OCI-LY3 (cell line): ENCODE data around the gene SLC43A1.

Experiments
- H2AFZ ChIP-seq: fragments of 200-600, 300-600 bp; shearing (Covaris generic); 2 replicates; pipeline ENCODE4 v1.6.0; 2014; ENCODE audit warnings: antibody characterized with exemption, low read depth, low read length
- H3K27ac ChIP-seq: fragments of 200-600, 300-600 bp; sonication (generic); 2 replicates; pipeline ENCODE4 v1.5.1; 2014; ENCODE audit warnings: mild to moderate bottlenecking, low read length, moderate library complexity, mixed read lengths
- H3K27me3 ChIP-seq: fragments of 200-600, 300-600 bp; sonication (generic); 2 replicates; pipeline ENCODE4 v1.6.1; 2014; ENCODE audit warnings: low read depth, low read length, mixed read lengths
- H3K36me3 ChIP-seq: fragments of 200-600, 300-600 bp; sonication (generic); replicated peaks from 2 replicates; pipeline ENCODE3; 2014; ENCODE audit warnings: low read depth, low read length, mixed read lengths
- H3K4me1 ChIP-seq: fragments of 300-600, 200-600 bp; sonication (generic); 2 replicates; pipeline ENCODE4 v1.6.1; 2014; ENCODE audit warnings: low read length, mixed read lengths
- H3K4me2 ChIP-seq: fragments of 200-600, 300-600 bp; sonication (generic); 2 replicates; pipeline ENCODE4 v1.6.1; 2014; ENCODE audit warnings: low read length, mixed read lengths
- H3K4me3 ChIP-seq: fragments of 300-600, 200-600 bp; sonication (generic); 2 replicates; pipeline ENCODE4 v1.5.1; 2014; ENCODE audit warnings: antibody characterized with exemption, mild to moderate bottlenecking, low read length, moderate library complexity
- H3K79me2 ChIP-seq: fragments of 300-600, 200-600 bp; shearing (Covaris generic); 2 replicates; pipeline ENCODE4 v1.6.1; 2014; ENCODE audit warnings: mild to moderate bottlenecking, low read length, mixed read lengths
- H3K9ac ChIP-seq: fragments of 300-600, 200-600 bp; shearing (Covaris generic); 2 replicates; pipeline ENCODE4 v1.6.0; 2014; ENCODE audit warnings: mild to moderate bottlenecking, low read length, moderate library complexity
- H3K9me3 ChIP-seq: fragments of 200-600, 300-600 bp; shearing (Covaris generic); 2 replicates; pipeline ENCODE4 v1.6.1; 2014; ENCODE audit warnings: low read length, mixed read lengths; ENCODE audit not compliant: insufficient read depth
- H4K20me1 ChIP-seq: fragments of 200-600, 300-600 bp; sonication (generic); 2 replicates; pipeline ENCODE4 v1.6.1; 2016; ENCODE audit warnings: low read length, mixed read lengths; ENCODE audit not compliant: insufficient read depth
- EZH2phosphoT487 ChIP-seq: fragments of 200-600 bp; shearing (Covaris generic); IDR thresholded peaks from 2 replicates; pipeline ENCODE4 v1.6.1; 2018; ENCODE audit warnings: antibody characterized with exemption, mixed run types, low read depth
- TF ChIP-seq, protein P1 (sequence below): fragments of 200-600, 300-600 bp; sonication (generic); IDR thresholded peaks from 2 replicates; pipeline ENCODE4 v1.5.1; 2014; ENCODE audit warnings: antibody characterized with exemption, low read length, low read depth

SLC43A1 gene

DNA sequence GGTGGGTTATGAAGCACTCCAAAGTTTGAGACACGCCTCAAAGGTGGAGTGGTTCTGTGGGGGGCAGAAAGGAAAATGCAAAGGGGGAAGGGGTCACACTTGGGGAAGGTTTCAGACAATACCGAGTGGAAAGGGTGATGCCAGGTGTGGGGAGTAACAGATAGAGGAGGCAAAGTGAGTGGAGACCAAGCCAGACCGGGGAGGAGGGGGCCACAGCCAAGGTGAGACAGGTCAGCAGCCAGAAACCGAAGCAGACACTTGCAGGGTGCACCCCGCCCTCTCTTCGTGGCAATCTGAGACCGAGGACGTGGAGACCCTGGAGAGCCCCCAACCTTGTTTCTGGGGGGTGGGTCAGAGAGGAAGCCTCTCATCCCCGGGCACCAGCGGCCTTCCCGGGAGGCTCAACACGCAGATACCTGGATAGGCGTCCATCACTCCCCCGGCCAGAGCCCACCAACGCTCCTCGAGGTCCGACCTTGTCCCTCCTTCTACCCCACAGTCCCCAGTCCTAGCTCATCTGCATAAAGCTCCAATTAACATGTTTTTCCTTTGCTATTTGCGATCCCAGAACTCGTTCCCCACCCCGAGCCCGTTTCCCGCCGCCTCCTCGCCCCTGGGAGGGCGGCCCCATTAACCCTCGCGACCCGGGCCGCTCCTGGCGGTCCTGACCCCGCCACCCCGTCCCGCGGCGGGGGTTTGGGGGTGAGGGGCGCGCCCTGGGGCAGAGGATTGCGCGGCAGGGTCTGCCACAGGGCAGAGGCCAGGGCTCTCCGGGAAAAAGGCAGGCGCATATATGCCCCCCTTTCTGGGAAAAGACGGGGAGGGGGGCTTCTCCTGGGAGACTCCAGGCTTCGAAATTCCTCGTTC is 33.4 kb downstream of the SLC43A1 start:
- H3K9ac ChIP-seq, result peak overlapping the region; percentile 88

DNA sequence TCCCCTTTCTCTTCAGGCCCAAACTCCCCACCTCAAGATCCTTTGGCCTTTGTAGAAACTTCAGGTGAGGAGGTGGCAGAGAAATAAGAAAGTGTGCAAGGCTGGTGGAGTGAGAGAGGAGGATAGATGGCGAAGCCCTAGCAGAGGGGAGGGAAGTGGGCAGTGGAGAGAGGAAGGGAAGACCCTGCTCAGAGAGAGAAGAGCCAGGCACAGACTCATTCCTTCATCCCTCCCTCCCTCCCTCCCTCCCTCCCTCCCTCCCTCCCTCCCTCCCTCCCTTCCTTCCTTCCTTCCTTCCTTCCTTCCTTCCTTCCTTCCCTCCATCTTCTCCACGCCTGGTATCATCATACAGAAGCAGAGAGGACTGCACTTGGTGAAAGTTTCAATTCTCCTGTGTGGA is 34.2 kb downstream of the SLC43A1 start:
- H3K79me2 ChIP-seq, result no peaks in the 10 kb centered on the region; the same call in 1 of the 2 replicates
- no peak overlapping the region for H3K4me3 ChIP-seq
- no peaks in the 10 kb centered on the region for H4K20me1 ChIP-seq
- H3K4me2 ChIP-seq, result peak overlapping the region; percentile 96; the same call in 1 of the 2 replicates
- TF ChIP-seq, protein P1, sequence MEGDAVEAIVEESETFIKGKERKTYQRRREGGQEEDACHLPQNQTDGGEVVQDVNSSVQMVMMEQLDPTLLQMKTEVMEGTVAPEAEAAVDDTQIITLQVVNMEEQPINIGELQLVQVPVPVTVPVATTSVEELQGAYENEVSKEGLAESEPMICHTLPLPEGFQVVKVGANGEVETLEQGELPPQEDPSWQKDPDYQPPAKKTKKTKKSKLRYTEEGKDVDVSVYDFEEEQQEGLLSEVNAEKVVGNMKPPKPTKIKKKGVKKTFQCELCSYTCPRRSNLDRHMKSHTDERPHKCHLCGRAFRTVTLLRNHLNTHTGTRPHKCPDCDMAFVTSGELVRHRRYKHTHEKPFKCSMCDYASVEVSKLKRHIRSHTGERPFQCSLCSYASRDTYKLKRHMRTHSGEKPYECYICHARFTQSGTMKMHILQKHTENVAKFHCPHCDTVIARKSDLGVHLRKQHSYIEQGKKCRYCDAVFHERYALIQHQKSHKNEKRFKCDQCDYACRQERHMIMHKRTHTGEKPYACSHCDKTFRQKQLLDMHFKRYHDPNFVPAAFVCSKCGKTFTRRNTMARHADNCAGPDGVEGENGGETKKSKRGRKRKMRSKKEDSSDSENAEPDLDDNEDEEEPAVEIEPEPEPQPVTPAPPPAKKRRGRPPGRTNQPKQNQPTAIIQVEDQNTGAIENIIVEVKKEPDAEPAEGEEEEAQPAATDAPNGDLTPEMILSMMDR, result no peak
- TF ChIP-seq EZH2phosphoT487, result no peak
- no peaks in the 10 kb centered on the region for H3K27me3 ChIP-seq
- H3K9me3 ChIP-seq, result no peaks in the 10 kb centered on the region
- H3K36me3 ChIP-seq, result peaks cover 17% of the 10 kb centered on the region
- H3K9ac ChIP-seq, result no peak overlapping the region
- peaks cover 77% of the 10 kb centered on the region for H3K4me1 ChIP-seq
- no peak overlapping the region for H2AFZ ChIP-seq
- no peak overlapping the region for H3K27ac ChIP-seq

More for the DNA sequence above, 33.4 kb downstream of the SLC43A1 start:
- Histone ChIP-seq H3K9me3 (no peaks in the 10 kb centered on the region), H4K20me1 (no peaks in the 10 kb centered on the region), H3K36me3 (peaks cover 21% of the 10 kb centered on the region), H3K4me3 (peak overlapping the region; percentile 79), H2AFZ (0 out of 2 replicates have a peak overlapping the region, but pooled peaks have one; percentile 2), H3K79me2 (no peaks in the 10 kb centered on the region), H3K27me3 (no peaks in the 10 kb centered on the region), H3K4me2 (peak overlapping the region; percentile 96), H3K27ac (peak overlapping the region; percentile 68), H3K4me1 (peaks cover 74% of the 10 kb centered on the region)
- TF ChIP-seq EZH2phosphoT487, result no peak
- TF ChIP-seq, protein P1, result no peak

- 0 out of 2 replicates have a peak overlapping the region, but pooled peaks have one; percentile 17 for H3K4me2 ChIP-seq
- no peaks in the 10 kb centered on the region for H3K27me3 ChIP-seq
- H3K4me1 ChIP-seq, result peaks cover 84% of the 10 kb centered on the region
Measured at GRCh38 chr11:57480409-57481137, 34.9 kb downstream of the SLC43A1 start.

More at GRCh38 chr11:57480409-57481137, 34.9 kb downstream of the SLC43A1 start:
- H3K36me3 ChIP-seq, result peaks cover 15% of the 10 kb centered on the region
- no peak overlapping the region for H3K9ac ChIP-seq
- no peaks in the 10 kb centered on the region; the same call in 1 of the 2 replicates for H3K79me2 ChIP-seq
- H2AFZ ChIP-seq, result no peak overlapping the region
- H3K27ac ChIP-seq, result no peak overlapping the region
- H3K9me3 ChIP-seq, result no peaks in the 10 kb centered on the region
- H4K20me1 ChIP-seq, result no peaks in the 10 kb centered on the region
- TF ChIP-seq, protein P1, result peak; percentile 94
- TF ChIP-seq EZH2phosphoT487, result no peak
- H3K4me3 ChIP-seq, result no peak overlapping the region
